Suppressor macrophage treated with lipopolysaccharide for 4 hours (primary cell): Measurements from ENCODE around the gene TBC1D7.
A peak's percentile ranks its signal among the peaks of the same experiment; 100 is the strongest.

ENCODE experiments used
- DNase-seq: peaks from one replicate; pipeline ENCODE4 v3.0.0-alpha.2; 2020

The TBC1D7 gene

DNA sequence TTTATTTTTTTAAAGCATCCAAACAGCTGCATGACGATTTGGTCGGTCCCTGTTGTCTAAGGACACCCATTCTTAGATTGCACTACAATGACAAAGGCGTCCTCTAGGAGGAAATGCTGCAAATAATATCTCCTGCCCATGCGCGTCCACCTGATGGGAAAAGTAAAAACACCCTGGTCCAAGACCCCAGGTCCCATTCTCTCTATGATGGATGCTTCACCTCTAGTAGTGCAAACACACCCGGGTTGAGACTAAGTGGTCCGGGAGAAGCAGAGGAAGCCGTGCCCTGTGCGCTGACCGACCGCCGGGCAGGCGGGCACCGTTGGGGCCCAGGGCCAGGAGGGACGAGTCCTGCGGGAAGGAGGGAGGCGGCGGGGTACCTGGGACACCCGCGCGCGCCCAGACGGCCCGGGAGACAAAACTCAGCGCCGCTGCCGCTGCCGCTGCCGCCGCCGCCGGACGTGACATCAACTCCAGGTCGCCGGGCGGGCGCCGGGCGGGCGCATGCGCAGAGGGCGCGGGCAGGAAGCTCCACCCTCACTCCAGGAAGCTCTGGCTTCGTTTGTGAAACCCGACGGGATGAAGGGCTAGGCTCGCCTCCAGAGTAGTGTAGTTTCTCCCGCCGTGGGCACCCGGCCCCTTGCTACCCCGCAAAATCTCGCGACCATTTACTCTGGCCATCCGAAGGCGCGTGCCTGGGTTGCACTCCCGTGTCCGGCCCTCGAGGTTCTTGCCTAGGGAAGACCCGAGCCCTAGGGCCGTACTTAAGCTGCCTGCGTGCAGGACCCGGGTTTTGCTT lies at the start of gene TBC1D7:
Gene TBC1D7, minus strand, starts transcription at position 462 of the 799 bp plus-strand sequence. CDS start 1,639 bp downstream, outside the sequence.
- DNase-seq = peak; percentile 95

DNA sequence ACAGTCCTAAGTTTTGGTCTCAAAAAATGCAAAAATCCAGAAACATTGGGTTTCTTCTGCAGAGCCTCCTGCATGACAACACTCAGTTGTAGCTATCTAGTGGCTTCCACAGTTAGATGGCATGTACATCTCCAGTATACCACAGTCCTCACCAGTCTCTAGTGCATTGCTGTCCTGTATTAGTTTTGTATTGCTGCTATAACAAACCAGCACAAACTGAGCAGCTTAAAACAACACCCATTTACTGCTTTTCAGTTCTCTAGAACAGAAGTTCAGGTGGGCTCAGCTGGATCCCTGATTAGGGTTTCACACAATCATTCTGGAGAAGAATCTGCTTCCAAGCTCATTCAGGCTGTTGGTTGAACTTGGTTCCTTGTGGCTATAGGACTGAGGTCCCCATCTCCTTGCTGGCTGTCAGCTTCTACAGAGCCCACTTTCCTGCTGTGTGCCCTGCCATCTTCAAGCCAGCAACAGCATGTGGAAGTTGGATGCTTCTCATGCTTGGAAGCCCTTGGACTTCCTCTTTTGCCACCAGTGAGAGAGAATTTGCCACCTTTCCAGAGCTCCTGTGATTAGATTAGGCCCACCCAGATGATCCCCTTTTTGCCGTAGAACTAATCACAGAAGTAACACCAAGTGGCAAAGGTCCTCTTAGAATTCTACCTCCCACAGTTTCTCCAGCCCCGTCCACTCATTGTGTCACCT lies 48.9 kb upstream of the TBC1D7 start:
- no peak for DNase-seq

DNA sequence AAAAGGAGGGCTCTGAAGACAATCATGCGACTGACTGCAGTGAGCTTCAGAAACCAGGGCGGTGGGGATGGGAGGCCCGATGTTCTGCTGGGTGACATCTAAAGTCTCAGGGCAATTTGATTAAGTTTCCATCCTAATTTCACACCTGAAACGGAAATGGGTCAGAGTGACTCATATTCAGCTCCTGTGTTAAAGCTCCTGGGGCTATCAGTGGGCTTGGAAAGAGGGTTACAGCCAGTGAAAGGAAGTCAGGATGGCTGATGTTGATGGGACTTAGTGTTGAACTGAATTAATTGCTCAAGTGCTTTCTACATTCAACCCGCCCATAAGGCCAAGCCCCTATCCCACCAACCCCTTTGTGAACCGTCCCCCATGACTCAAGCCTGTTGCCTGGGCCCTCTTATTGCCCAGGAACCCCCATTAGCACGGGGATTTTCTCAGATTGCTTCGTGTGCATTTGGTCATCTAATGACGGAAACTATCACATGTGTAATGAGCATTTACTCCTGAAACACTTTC lies 47.1 kb upstream of the TBC1D7 start:
- no peak for DNase-seq

DNA sequence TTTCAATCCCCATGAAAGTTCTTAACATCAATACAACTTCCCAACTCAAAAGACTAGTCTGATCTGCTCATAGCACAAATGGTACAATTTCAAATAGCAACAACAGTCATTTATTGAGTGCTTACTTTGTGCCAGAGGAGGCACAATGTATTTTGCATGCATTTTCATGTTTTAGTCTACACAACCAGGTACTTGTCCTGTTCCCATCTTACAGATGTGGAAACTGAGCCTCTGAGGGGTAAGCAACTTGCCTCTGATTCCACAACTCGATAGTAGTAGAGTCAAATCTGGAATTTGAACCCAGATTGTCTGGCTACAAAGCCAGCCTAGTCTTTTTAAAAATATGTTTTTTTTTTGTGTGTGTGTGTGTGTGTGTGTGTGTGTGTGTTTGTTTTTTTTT lies 45.6 kb upstream of the TBC1D7 start:
- no peak for DNase-seq

DNA sequence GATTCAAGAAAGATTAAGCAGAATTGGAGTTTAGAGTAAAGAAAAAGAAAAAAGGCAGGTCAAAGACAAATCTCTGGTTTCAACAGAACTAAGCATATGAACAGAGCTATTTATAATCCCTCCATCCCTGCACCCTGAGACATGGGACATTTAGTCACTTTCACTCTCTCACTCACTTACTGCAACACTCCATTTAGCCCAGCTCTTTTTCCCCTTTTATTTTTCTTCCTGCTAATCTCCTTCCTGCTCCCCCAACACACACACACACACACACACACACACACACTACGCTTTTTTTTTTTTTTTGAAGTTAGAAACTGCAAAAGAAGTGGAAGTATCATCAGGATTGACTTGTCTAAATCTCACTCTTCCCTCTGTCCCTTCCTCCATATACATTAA lies 45.1 kb upstream of the TBC1D7 start:
- DNase-seq = peak; percentile 68

DNA sequence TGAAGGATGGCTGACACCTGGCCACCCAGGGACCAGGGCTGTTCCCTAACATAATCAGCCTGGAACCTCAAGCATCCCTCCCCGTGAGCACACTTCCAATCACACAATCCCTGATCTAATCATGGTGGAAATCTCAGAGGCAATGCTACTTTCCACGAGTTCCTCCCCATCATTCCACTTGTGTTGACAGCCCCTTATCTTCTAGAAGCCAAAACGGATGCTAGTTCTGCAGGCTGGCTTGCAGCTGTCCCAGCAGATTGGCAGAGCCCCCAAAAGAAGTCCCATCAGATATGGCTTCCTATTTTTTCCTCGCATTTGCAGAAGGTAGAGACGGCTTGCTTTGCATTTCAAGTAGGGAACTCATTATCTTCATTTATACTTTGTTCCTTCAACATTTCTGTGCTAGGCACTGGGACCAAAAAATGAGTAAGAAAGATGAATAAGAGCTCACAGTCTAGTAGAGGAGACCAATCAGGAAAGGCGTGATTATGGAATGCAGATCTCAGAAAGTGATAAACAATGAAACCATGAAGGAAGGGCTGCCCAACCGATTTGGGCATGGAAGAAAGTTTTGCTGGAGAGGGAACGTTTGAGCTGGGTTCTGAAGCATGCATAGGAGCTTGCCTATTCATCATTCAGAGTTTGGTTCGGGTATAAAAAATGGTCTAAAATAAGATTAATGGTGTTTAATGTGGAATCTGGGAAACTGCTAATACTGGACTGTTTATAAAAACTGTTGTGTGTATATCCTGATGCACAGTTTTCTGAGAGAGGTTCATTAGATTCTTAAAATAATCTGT lies 44.6 kb upstream of the TBC1D7 start:
- no peak for DNase-seq

DNA sequence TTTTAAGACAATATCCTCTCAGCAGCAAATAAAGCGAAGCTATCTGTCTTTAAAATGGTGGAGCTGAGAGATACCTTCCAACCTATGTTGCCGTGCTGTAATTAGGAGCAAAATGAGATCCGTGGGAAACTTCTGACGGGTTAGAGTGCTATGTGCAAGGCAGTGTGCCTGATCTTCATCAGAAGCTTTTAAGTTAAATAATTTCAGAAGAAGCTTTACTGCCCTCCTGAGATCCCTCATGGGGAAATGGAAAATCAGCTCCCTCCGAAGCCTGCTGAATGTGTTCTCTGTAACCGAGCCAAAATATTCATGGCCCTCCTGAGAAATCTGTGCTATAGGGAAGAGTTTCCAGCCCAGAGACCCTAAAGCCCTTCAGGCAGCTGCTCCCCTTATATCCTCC lies 43.7 kb upstream of the TBC1D7 start:
- no peak for DNase-seq

DNA sequence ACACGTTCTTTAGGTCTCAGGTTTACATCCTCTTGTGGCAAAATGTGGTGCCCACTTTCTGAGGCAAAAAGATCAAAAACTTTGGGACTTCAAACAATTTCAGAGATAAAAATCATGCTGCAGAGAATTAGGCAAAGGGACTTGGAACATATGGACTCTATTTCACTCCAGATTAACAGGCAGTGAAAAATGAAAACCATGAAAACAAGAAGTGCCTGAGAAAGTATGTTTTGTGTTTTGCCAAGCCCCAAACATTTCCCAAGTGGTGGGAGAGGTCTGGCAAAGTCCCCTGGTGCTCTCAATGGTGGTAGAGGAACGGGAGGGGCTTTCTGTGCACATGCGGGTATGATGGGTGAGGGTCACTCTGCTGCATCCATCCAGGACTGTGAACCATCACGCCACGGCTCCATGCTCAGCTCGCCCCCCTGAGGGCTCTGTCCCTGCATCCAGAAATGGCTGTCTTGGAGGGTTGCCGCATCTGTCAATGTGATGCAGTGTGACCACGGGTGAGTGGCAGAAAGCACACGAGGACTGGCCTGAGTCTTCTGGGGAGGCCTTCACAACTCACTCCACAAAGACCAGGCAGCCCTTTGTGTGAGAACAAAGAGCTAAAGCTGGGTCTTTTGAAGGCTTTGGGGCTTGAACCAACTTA lies 43.2 kb upstream of the TBC1D7 start:
- no peak for DNase-seq

DNA sequence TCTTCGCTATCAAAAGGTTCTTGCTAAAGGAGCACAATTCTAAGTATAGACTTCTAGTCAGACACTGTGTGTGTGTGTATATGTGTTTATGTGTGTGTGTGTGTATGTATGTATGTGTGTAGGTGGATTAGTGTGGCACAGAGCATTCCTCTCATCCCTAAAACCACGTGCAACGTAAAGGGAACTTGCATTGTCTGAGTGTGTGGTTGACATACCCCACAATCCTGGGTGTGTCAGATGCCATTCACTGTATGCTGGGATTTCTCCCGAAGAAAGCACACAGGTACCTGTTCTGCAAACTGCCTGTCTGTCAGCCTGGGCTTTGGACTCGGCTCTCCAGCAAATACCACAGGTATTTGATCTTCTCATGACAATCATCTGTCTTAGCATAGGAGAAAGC lies 42.3 kb upstream of the TBC1D7 start:
- no peak for DNase-seq

DNA sequence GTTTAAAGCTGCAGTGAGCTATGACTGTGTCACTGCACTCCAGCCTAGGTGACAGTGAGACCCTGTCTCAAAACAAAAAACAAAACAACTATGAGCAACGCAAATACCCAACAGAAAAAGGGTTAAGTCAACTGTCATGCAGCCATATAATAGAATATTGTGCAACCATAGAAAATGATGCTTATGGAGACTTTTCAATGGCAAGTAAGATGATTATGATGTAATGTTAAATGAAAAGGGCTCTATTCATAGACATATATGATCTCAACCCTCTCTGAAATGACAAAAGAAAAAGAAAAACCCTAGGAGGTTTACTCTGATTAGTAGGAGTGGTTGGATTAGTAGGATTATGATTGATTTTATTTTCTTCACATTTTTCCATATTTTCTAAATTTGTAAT lies 41.3 kb upstream of the TBC1D7 start:
- DNase-seq = peak; percentile 15

DNA sequence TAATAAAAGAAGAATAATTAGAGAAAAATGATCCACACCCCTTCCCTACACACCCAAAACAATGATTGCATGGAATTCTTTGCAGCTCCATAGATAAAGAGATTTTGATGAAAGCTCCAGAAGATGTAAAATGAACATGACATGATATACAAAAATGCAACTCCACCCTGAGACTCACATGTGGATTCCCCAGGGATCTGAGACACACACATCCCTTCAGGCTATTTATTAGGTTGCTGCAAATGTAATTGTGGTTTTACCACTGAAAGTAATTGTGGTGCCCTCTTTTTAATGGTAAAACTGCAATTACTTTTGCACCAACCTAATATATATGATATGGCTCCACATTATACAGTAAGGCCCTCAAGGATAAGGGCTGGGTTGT lies 40.4 kb upstream of the TBC1D7 start:
- no peak for DNase-seq

DNA sequence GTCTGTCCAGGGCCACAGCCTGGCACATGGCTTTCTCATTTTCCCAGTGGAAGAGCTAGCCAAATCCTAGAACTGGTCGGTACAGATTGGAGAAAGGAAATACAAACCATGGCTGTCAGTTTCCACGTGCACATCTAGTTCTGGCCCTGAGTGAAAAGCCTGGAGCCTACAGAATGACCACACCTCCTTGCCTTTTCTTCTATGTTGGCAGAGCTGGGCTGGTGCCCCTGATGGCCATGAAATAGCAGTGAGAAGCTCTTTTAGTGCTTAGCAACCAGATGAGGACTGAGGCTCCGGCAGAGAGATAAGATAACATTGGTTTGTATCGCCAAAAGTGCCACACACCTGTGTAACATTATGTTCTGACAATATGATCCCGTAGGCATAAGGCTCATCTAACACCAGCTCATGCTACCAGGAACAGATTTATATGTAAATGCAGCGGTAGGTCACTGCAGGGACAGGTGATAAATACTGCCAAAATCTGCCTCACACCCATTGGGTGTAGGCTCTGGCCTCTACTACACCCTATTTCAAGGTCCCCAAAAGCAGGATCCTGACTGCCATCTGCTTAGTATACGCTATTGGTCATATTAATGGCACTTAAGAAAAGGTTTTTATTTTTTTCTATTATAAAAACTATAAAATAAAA lies 39.9 kb upstream of the TBC1D7 start:
- no peak for DNase-seq

DNA sequence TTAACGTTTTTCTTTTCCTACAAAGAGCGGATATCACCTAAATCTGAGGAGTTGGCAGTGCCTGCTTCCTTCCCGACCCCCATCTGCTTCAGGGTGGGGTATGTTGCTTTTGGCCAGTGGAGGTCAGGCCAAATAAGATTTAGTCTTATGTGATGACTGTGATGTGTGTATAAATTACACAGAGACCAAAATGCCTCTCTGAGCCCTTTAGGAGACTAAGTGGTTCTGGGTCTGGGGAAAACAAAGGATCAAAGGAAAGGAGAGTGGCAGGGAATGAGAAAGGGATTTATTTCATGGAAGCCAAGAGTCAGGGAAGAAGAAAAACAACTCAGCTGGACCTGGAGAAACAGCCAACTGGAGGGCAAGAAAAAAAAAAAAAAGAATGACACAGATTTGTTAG lies 39.1 kb upstream of the TBC1D7 start:
- DNase-seq = no peak

DNA sequence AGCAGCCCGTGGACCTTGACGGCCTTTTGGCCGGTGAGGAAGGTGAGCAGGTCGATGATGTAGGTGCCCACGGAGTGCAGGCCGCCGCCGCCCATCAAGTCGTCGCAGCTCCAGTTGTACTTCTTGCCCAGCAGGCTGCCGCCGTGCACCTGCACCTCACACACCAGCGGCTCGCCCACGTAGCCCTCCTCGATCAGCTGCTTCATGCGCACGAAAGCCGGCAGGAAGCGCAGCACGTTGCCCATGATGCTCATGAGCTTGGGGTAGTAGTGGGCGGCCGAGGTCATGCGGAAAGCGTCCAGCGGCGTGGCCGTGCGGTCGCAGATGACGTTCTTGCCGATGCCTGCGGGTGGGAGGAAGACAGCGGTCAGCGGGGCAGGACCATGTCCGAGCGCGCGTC lies 37.0 kb upstream of the TBC1D7 start:
- DNase-seq = no peak

DNA sequence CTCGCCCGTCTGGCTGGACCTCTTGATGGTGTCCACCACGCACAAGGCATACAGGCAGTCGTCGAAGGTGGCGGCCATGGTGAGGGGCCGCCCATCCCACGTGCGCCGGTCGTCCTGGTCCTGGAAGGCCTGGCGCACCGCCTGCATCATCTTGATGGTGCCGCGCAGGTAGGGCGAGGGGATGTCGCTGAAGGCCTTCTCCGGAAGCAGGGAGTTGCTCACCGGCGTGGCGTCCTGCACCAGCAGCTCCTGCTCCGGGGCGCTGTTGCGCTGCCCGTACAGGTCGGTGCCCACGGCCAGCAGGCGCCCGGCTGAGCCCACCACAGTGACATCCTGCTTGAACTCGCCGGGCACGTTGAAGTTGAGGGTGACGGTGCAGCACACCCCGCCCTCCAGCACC lies 36.5 kb upstream of the TBC1D7 start:
- DNase-seq = no peak

DNA sequence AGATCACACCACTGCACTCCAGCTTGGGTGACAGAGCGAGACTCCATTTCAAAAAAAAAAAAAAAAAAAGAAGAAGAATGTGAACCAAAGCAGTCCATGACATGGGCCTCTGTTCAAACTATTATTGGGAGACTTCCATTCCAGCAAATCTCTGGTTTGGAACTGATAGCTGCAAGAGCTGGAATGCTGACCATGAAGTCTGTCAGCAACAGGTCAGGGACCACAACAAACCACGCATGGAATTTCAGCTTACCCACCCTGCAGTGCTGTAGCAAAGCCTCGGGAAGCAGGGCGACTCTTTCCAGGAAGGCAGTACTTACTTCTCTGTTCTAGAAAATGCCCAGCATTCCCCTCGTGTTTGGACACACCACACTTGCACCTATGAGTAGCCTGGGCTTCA lies 34.1 kb upstream of the TBC1D7 start:
- DNase-seq = no peak

DNA sequence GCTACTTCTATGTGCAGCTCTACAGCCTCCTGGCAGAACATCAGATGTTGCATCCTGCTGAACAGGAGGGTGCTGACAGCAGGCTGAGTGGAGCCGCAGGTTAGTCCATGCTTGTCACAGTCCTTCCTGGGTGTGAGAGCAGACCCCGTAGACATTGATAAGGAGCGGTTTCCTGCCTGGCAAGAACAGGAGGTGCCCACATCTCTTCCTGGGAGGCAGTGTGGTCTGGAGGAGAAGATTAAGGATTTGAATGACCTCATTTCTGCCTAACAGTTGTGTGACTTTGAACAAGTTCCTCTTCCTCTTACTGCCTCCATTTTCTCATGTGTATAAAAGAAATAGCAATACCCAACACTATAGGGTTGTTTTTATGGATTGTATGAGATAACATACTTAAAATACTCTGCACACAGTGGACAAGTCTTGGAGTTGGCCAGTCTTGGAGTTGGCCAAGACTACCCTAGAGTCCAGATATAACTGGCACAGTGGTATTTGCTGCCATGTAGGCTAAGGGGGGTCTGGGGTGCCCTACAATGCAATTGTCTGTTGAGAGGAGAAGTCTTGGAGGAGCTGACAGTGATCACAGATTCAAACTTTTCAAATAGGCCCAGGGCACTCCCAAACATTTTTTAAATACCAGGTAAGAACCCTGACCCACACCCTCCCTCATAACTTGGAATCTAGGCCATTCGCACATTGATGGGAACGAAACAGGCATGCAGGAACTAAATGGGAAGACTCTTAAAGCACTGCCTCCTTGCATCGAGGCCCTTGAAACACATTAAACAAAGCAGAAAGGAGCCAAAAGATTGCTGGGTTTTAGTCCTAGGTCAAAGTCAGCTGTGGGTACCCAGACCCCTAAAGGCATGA lies 32.6 kb upstream of the TBC1D7 start:
- peak; percentile 49 for DNase-seq

DNA sequence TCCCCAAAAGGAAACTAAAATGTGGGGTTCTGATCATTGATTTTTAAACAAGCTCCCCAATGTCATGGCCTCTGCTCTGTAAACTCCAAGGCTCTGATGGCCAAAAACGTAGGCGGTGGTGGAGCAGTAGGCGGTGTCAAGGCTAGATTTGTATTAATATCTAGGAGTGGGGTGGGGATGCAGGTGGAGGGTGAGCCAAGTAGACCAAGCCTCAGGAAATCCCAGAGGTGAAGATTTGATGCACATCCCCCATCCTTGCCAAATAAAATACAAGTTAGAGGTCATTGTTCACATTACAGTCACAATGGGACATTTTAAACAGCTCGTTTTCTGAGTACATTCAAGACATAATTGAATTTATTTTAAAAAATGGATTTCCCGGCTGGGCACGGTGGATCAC lies 30.9 kb upstream of the TBC1D7 start:
- no peak for DNase-seq

DNA sequence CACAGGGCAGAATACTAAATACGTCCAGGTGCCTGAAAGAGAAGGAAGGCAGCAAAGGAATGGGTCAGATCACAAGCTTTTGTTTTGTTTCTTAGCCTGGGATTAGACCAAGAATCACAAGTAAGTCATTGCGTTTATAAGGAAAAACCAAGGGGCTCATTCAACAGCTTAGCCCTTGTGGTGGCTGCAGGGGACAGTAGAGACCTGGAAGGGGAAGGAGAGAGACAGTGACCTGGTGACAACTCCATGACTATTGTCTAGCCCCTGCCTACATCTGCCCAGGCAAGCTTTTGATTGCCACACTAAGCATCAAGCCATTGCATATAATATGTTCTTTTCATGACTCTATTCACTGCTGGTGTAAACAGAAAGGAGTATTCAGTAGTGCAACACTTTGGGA lies 30.2 kb upstream of the TBC1D7 start:
- DNase-seq = peak; percentile 16

DNA sequence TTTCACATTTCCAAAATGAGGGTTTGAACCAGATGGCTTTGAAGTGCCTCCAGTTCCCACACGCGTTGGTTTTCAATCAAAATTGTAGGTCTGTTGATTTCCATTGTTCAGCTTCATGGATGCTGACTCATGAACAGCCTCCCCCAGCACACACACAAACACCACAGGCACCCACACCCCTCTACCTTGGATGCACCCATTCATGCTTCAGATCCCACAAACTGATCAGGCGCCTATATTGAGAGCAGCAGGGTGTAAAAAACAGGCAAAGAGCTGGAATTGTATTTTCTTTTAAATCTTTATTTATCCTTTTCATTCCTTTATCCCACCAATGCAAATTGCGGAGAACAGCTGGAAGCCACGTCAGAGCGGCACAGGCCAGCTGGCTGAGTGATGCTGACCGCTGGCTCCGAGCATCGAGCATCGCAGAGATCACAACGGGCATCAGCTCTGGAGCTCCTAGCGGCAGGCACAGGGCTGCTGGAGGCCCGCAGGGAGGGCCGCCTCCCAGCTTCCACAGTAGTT lies 29.3 kb upstream of the TBC1D7 start:
- DNase-seq = no peak
